H9 (cell line): ENCODE data around the gene PRDX3. TPM values are rescaled to one million over a fixed set of nuclear protein-coding genes. Genes with fewer than 3 reads are reported as not detected.
A peak's percentile ranks its signal among the peaks of the same experiment; 100 is the strongest.

ENCODE experiments used
- DNase-seq: peaks from one replicate; pipeline ENCODE4 v3.0.0-alpha.2; 2017
- H2AFZ ChIP-seq: one replicate; pipeline ENCODE4 v1.6.1; 2013; ENCODE audit warnings: mild to moderate bottlenecking, low read length, control low read depth, moderate library complexity
- H2AK5ac ChIP-seq: 2 replicates; pipeline ENCODE4 v1.6.1; 2013; ENCODE audit warnings: low read length, control low read depth, mixed read lengths; ENCODE audit not compliant: insufficient read length
- H2BK120ac ChIP-seq: one replicate; pipeline ENCODE4 v1.6.1; 2013; ENCODE audit warnings: low read depth, mild to moderate bottlenecking, low read length, control low read depth, inconsistent platforms; ENCODE audit not compliant: poor library complexity, severe bottlenecking
- H2BK12ac ChIP-seq: 2 replicates; pipeline ENCODE4 v1.6.1; 2013; ENCODE audit warnings: low read length, control low read depth, mixed read lengths, low read depth; ENCODE audit not compliant: insufficient read length
- H2BK15ac ChIP-seq: 2 replicates; pipeline ENCODE4 v1.6.1; 2013; ENCODE audit warnings: low read depth, low read length, control low read depth
- H2BK20ac ChIP-seq: one replicate; pipeline ENCODE4 v1.6.1; 2013; ENCODE audit warnings: low read depth, mild to moderate bottlenecking, low read length, control low read depth, inconsistent platforms; ENCODE audit not compliant: poor library complexity, severe bottlenecking
- H2BK5ac ChIP-seq: 2 replicates; pipeline ENCODE4 v1.6.1; 2013; ENCODE audit warnings: low read length, control low read depth, mixed read lengths; ENCODE audit not compliant: insufficient read length
- H3K14ac ChIP-seq: 2 replicates; pipeline ENCODE4 v1.6.1; 2013; ENCODE audit warnings: low read length, control low read depth; ENCODE audit not compliant: insufficient read depth
- H3K18ac ChIP-seq: 2 replicates; pipeline ENCODE4 v1.6.1; 2013; ENCODE audit warnings: low read depth, mild to moderate bottlenecking, mixed read lengths, low read length, control low read depth; ENCODE audit not compliant: insufficient read length
- H3K23ac ChIP-seq: 2 replicates; pipeline ENCODE4 v1.6.1; 2013; ENCODE audit warnings: low read length, control low read depth, mixed read lengths, low read depth; ENCODE audit not compliant: insufficient read length
- H3K23me2 ChIP-seq: 2 replicates; pipeline ENCODE4 v1.6.1; 2013; ENCODE audit warnings: low read depth, mild to moderate bottlenecking, mixed read lengths, low read length, control low read depth; ENCODE audit not compliant: insufficient read length, poor library complexity, severe bottlenecking
- H3K27ac ChIP-seq: 2 replicates; pipeline ENCODE4 v1.5.1; 2013; ENCODE audit warnings: low read length, control low read depth, mixed read lengths, low read depth; ENCODE audit not compliant: insufficient read length
- H3K27me3 ChIP-seq: 2 replicates; pipeline ENCODE4 v1.6.1; 2013; ENCODE audit warnings: low read length, control low read depth, inconsistent platforms; ENCODE audit not compliant: insufficient read depth
- H3K4ac ChIP-seq: 2 replicates; pipeline ENCODE4 v1.6.1; 2013; ENCODE audit warnings: low read depth, mild to moderate bottlenecking, control low read depth, inconsistent platforms, low read length, moderate library complexity
- H3K4me1 ChIP-seq: 2 replicates; pipeline ENCODE4 v1.6.1; 2013; ENCODE audit warnings: low read length, control low read depth, inconsistent platforms; ENCODE audit not compliant: insufficient read depth
- H3K4me2 ChIP-seq: 2 replicates; pipeline ENCODE4 v1.6.1; 2013; ENCODE audit warnings: low read length, control low read depth, mixed read lengths; ENCODE audit not compliant: insufficient read length, insufficient read depth
- H3K56ac ChIP-seq: 2 replicates; pipeline ENCODE4 v1.6.1; 2013; ENCODE audit warnings: low read depth, mild to moderate bottlenecking, mixed read lengths, low read length, control low read depth; ENCODE audit not compliant: insufficient read length
- H3K79me1 ChIP-seq: 2 replicates; pipeline ENCODE4 v1.6.1; 2013; ENCODE audit warnings: low read depth, mild to moderate bottlenecking, moderate library complexity, low read length, control low read depth, inconsistent platforms; ENCODE audit not compliant: insufficient read depth, poor library complexity, severe bottlenecking
- H3K79me2 ChIP-seq: 2 replicates; pipeline ENCODE4 v1.6.1; 2013; ENCODE audit warnings: low read length, control low read depth, inconsistent platforms; ENCODE audit not compliant: insufficient read depth
- H3K9ac ChIP-seq: 2 replicates; pipeline ENCODE4 v1.6.1; 2013; ENCODE audit warnings: low read length, control low read depth, mixed read lengths; ENCODE audit not compliant: insufficient read length; ENCODE audit errors: extremely low read depth
- H3K9me3 ChIP-seq: one replicate; pipeline ENCODE4 v1.6.1; 2013; ENCODE audit warnings: low read depth, low read length, inconsistent platforms; ENCODE audit not compliant: control insufficient read depth
- H3T11ph ChIP-seq: one replicate; pipeline ENCODE4 v1.6.1; 2013; ENCODE audit warnings: mild to moderate bottlenecking, low read length, control low read depth, inconsistent platforms
- H4K20me1 ChIP-seq: one replicate; pipeline ENCODE4 v1.6.1; 2013; ENCODE audit not compliant: control insufficient read depth, insufficient read length, insufficient read depth
- H4K5ac ChIP-seq: 2 replicates; pipeline ENCODE4 v1.6.1; 2013; ENCODE audit warnings: low read depth, mild to moderate bottlenecking, mixed read lengths, low read length, control low read depth; ENCODE audit not compliant: insufficient read length
- H4K8ac ChIP-seq: replicated peaks from 2 replicates; pipeline ENCODE4 v1.6.1; 2013; ENCODE audit warnings: low read length, control low read depth, mixed read lengths, low read depth; ENCODE audit not compliant: insufficient read length
- H4K91ac ChIP-seq: 2 replicates; pipeline ENCODE4 v1.6.1; 2013; ENCODE audit warnings: low read depth, mild to moderate bottlenecking, moderate library complexity, mixed read lengths, low read length, control low read depth; ENCODE audit not compliant: insufficient read length
- H3K27ac Mint-ChIP-seq, 3 experiments: 2 replicates in 2 of 3; 3 replicates in 1 of 3; pipeline ENCODE4 v1.8.0; 2020 to 2021; ENCODE audit warnings: mixed read lengths in 3 of 3, mild to moderate bottlenecking in 1 of 3, moderate library complexity in 1 of 3
- H3K27me3 Mint-ChIP-seq: 2 replicates; pipeline ENCODE4 v1.8.0; 2021; ENCODE audit warnings: low read depth, mild to moderate bottlenecking, moderate library complexity, mixed read lengths
- H3K36me3 Mint-ChIP-seq, 3 experiments: 2 replicates in 2 of 3; 3 replicates in 1 of 3; pipeline ENCODE4 v1.8.0; 2020 to 2021; ENCODE audit warnings: low read depth in 3 of 3, mixed read lengths in 3 of 3; ENCODE audit not compliant: insufficient read depth in 1 of 3
- H3K4me1 Mint-ChIP-seq, 2 experiments: 2 replicates each; pipeline ENCODE4 v1.8.0; 2020; ENCODE audit warnings: mixed read lengths in 2 of 2
- H3K4me3 Mint-ChIP-seq, 2 experiments: 2 replicates in 1 of 2; 3 replicates in 1 of 2; pipeline ENCODE4 v1.8.0; 2020 to 2021; ENCODE audit warnings: mild to moderate bottlenecking in 2 of 2, mixed read lengths in 2 of 2, moderate library complexity in 1 of 2
- H3K9me3 Mint-ChIP-seq, 2 experiments: 2 replicates in 1 of 2; 3 replicates in 1 of 2; pipeline ENCODE4 v1.8.0; 2020; ENCODE audit warnings: mild to moderate bottlenecking in 2 of 2, mixed read lengths in 2 of 2, moderate library complexity in 1 of 2
- WGBS: extraction: QIAGEN DNeasy Blood & Tissue Kit; methylation state at CpG from one replicate; pipeline ENCODE4 v1.1.7; 2013; ENCODE audit warnings: missing lambda C conversion rate, low lambda C conversion rate, mixed read lengths; ENCODE audit not compliant: insufficient read length; ENCODE audit errors: extremely low coverage; 5-methylcytosine and 5-hydroxymethylcytosine counted together
- total RNA-seq: library from RNA; stranded (reverse); gene quantifications from 2 replicates; pipeline ENCODE4 v1.2.1, GENCODE V29; 2021
- TF ChIP-seq, protein P1 (sequence below): fragments of 200-600 bp; sonication (generic); conservative IDR thresholded peaks from 3 replicates; pipeline ENCODE4 v1.8.0; 2021; ENCODE audit warnings: antibody characterized with exemption, mild to moderate bottlenecking

Gene PRDX3
- total RNA-seq, 1 experiment from 2014 or later = 181 TPM

- H2AFZ ChIP-seq = no peak overlapping the region
- H3K9me3 Mint-ChIP-seq = no peaks in the 10 kb centered on the region; a peak in 1 of 5 replicates
- no peak overlapping the region for H3K18ac ChIP-seq
- H3K9ac ChIP-seq = no peak overlapping the region
- TF ChIP-seq, protein P1, sequence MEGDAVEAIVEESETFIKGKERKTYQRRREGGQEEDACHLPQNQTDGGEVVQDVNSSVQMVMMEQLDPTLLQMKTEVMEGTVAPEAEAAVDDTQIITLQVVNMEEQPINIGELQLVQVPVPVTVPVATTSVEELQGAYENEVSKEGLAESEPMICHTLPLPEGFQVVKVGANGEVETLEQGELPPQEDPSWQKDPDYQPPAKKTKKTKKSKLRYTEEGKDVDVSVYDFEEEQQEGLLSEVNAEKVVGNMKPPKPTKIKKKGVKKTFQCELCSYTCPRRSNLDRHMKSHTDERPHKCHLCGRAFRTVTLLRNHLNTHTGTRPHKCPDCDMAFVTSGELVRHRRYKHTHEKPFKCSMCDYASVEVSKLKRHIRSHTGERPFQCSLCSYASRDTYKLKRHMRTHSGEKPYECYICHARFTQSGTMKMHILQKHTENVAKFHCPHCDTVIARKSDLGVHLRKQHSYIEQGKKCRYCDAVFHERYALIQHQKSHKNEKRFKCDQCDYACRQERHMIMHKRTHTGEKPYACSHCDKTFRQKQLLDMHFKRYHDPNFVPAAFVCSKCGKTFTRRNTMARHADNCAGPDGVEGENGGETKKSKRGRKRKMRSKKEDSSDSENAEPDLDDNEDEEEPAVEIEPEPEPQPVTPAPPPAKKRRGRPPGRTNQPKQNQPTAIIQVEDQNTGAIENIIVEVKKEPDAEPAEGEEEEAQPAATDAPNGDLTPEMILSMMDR = no peak
- H3T11ph ChIP-seq = no peak overlapping the region
- no peaks in the 10 kb centered on the region for H3K36me3 Mint-ChIP-seq
- H3K4me3 Mint-ChIP-seq = 0 out of 5 replicates have a peak overlapping the region, but pooled peaks of 1 of the 2 experiments have one; percentile 7
- H3K27me3 Mint-ChIP-seq = peaks cover 23% of the 10 kb centered on the region
- H3K79me2 ChIP-seq = no peaks in the 10 kb centered on the region
- no peaks in the 10 kb centered on the region for H4K20me1 ChIP-seq
- H3K4me1 ChIP-seq = no peaks in the 10 kb centered on the region
- no peak overlapping the region for H3K27ac Mint-ChIP-seq
- H2AK5ac ChIP-seq = no peak overlapping the region
- H3K27me3 ChIP-seq = peaks cover 12% of the 10 kb centered on the region; the same call in 1 of the 2 replicates
- peaks cover 34 to 35% of the 10 kb centered on the region in 2 experiments for H3K4me1 Mint-ChIP-seq
- H3K4me2 ChIP-seq = no peak overlapping the region
- no peak overlapping the region for H2BK5ac ChIP-seq
- no peak overlapping the region for H2BK20ac ChIP-seq
- no peak overlapping the region for H4K91ac ChIP-seq
- H3K9me3 ChIP-seq = no peaks in the 10 kb centered on the region
- H4K5ac ChIP-seq = no peak overlapping the region
- no peak overlapping the region for H3K56ac ChIP-seq
- no peak overlapping the region for H2BK12ac ChIP-seq
- H2BK120ac ChIP-seq = no peak overlapping the region
- no peaks in the 10 kb centered on the region for H3K79me1 ChIP-seq
- H3K23me2 ChIP-seq = peaks cover 6% of the 10 kb centered on the region
- no peak overlapping the region for H3K4ac ChIP-seq
- H2BK15ac ChIP-seq = no peak overlapping the region
- no peak overlapping the region for H3K14ac ChIP-seq
- H4K8ac ChIP-seq = no peak overlapping the region
- WGBS = no CpG with 5 or more reads among the region's 12 CpGs
- no peak for DNase-seq
- no peak overlapping the region for H3K27ac ChIP-seq
- no peak overlapping the region for H3K23ac ChIP-seq
Measured at GRCh38 chr10:119211625-119212441, 33.2 kb upstream of the PRDX3 start.
